Mesodermal cell (in vitro differentiated cells): ENCODE results near the gene STUM.

Source experiments
- H3K27ac ChIP-seq: 2 replicates; pipeline ENCODE4 v1.7.0; 2013; ENCODE audit warnings: mild to moderate bottlenecking, low read depth, low read length, moderate library complexity; ENCODE audit not compliant: severe bottlenecking
- H3K36me3 ChIP-seq: 2 replicates; pipeline ENCODE4 v1.7.1; 2013; ENCODE audit warnings: mild to moderate bottlenecking, low read length, moderate library complexity; ENCODE audit not compliant: control insufficient read depth, insufficient read depth
- H3K4me1 ChIP-seq: one replicate; pipeline ENCODE4 v1.7.1; 2013; ENCODE audit warnings: mild to moderate bottlenecking, low read length; ENCODE audit not compliant: insufficient read depth, control insufficient read depth, poor library complexity, severe bottlenecking
- H3K4me3 ChIP-seq: 2 replicates; pipeline ENCODE4 v1.7.0; 2013; ENCODE audit warnings: low read length, control low read depth, mild to moderate bottlenecking; ENCODE audit not compliant: insufficient read depth, poor library complexity, severe bottlenecking; ENCODE audit errors: extremely low read depth
- H3K9me3 ChIP-seq: 2 replicates; pipeline ENCODE4 v1.7.1; 2013; ENCODE audit warnings: mild to moderate bottlenecking, low read length, moderate library complexity; ENCODE audit not compliant: control insufficient read depth
- WGBS, 2 experiments: methylation state at CpG; one replicate each; pipeline ENCODE4 v1.1.5; 2013; ENCODE audit warnings: missing lambda C conversion rate in 2 of 2; ENCODE audit not compliant: insufficient coverage in 2 of 2; 5-methylcytosine and 5-hydroxymethylcytosine counted together

The STUM gene

DNA sequence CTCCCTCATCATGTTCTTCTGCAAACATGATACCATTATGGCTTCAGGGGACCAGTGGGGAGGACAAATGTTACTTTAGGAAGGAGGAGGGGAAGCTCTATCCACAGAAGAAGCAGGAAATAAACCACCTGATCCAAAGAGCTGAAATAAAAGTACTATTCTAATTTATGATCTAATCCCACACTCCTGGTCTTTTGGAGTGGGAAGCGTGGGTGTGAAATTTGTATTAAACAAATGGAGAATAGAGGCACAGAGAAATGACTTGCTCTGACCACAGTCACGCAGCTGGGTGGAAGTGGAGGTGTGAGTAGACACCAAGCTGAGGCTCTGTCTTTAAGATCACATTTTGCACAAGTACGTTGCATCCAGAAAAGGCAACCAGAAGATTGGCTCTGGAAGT is 14.5 kb upstream of the STUM start:
- no peaks in the 10 kb centered on the region for H3K36me3 ChIP-seq
- H3K4me1 ChIP-seq, result peaks cover 40% of the 10 kb centered on the region
- H3K27ac ChIP-seq, result no peak overlapping the region
- no peaks in the 10 kb centered on the region for H3K9me3 ChIP-seq
- 88 to 92% methylated on average over 2 to 3 of the region's 3 CpGs for WGBS, 2 experiments
- H3K4me3 ChIP-seq, result no peak overlapping the region

DNA sequence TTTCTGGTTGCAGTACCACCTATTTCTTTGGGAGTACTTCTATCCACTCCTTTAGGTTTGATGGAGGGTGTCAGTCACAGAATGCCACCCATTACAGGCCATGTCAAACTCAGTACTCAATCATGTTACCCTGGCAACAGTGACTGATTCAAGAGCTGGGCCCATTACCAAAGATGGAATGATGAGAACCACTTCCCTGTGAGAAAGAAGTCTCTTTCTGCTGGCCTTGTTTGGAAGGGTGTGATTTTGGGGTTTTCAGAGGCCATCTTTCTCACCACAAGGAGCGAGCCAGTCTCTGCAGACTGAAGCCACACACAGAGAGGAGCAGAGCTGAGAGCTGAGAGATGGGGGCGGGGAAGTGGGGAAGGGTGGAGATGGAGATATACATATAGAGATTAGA is 13.9 kb upstream of the STUM start:
- Histone ChIP-seq H3K27ac (no peak overlapping the region), H3K9me3 (no peaks in the 10 kb centered on the region), H3K36me3 (no peaks in the 10 kb centered on the region), H3K4me3 (no peak overlapping the region), H3K4me1 (peaks cover 40% of the 10 kb centered on the region)
- 80% methylated on average over 1 of the region's 2 CpGs; no CpG with 5 or more reads in 1 of the 2 experiments for WGBS, 2 experiments

- Histone ChIP-seq H3K9me3 (no peaks in the 10 kb centered on the region), H3K27ac (no peak overlapping the region), H3K36me3 (no peaks in the 10 kb centered on the region), H3K4me3 (no peak overlapping the region), H3K4me1 (peaks cover 32% of the 10 kb centered on the region)
- 91 to 98% methylated on average over 4 to 8 of the region's 9 CpGs for WGBS, 2 experiments
These were observed 12.9 kb upstream of the STUM start for GRCh38 chr1:226535666-226536065.

- Histone ChIP-seq H3K4me3 (no peak overlapping the region), H3K27ac (no peak overlapping the region), H3K4me1 (no peaks in the 10 kb centered on the region), H3K9me3 (no peaks in the 10 kb centered on the region), H3K36me3 (no peaks in the 10 kb centered on the region)
- WGBS, 2 experiments, result 100% methylated on average over 1 to 2 of the region's 4 CpGs
These were observed 7.3 kb upstream of the STUM start for GRCh38 chr1:226541231-226541630.

DNA sequence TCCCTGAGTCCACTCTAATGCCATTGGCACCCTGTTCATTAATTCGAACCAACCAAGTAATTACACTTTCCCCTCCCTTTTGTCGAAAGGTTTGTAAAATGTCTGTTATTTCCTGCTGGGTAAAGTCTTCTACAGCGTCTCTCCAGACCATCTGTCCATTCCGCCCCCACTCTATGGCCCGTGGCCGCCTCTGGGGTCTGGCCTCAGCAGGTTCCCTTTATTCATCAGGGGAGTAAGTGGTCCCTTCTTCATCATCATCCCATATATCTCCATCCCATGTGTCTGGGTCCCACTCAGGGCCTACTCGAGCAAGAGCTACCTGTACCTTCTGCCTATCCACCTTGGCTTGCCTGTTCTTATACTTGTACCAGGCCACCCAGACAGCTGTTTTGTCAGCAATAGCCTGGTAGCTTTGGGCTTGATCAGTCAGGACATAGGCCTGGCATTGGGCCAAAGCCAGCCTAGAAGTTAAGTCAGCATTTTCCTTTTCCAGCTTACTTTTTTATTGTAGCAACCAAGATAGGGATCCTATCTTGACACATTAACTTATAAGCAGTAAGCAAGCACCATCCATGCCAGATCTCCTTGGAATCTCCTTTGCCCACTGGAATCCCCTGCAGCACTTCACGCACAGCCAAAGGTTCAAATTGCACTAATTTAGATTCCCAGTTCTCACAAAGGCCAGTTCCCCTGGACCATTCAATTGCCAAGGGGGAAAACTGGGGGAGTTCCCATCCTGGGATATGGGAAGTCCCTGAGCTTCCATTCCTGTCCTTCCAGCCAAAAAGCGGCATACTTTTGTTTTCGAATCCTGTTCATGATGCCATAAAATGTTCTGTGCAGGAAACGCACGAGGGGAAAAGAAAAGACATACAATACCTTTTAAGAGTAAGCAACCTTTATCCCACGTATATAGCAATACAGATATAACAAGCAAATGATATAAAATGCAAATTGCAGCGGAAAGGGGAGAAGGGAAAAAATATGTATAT is 6.6 kb upstream of the STUM start:
- WGBS, 2 experiments, result 87 to 88% methylated on average over 9 to 11 of the region's 14 CpGs
- no peak overlapping the region for H3K4me3 ChIP-seq
- no peak overlapping the region for H3K27ac ChIP-seq

GRCh38 chr1:226542623-226543103 is 5.9 kb upstream of the STUM start:
- no peak overlapping the region for H3K27ac ChIP-seq
- no peaks in the 10 kb centered on the region for H3K36me3 ChIP-seq
- no peaks in the 10 kb centered on the region for H3K4me1 ChIP-seq
- no peaks in the 10 kb centered on the region for H3K9me3 ChIP-seq
- no peak overlapping the region for H3K4me3 ChIP-seq
- WGBS, 2 experiments, result 91 to 92% methylated on average over 9 to 10 of the region's 10 CpGs

More for the DNA sequence above, 6.6 kb upstream of the STUM start:
- no peaks in the 10 kb centered on the region for H3K36me3 ChIP-seq
- H3K9me3 ChIP-seq, result no peaks in the 10 kb centered on the region
- no peaks in the 10 kb centered on the region for H3K4me1 ChIP-seq

- Histone ChIP-seq H3K9me3 (no peaks in the 10 kb centered on the region), H3K4me1 (peaks cover 9% of the 10 kb centered on the region), H3K4me3 (no peak overlapping the region), H3K27ac (no peak overlapping the region), H3K36me3 (no peaks in the 10 kb centered on the region)
- WGBS, 2 experiments, result 86 to 92% methylated on average over 3 to 5 of the region's 5 CpGs
These were observed 2.5 kb upstream of the STUM start for GRCh38 chr1:226545836-226546596.

DNA sequence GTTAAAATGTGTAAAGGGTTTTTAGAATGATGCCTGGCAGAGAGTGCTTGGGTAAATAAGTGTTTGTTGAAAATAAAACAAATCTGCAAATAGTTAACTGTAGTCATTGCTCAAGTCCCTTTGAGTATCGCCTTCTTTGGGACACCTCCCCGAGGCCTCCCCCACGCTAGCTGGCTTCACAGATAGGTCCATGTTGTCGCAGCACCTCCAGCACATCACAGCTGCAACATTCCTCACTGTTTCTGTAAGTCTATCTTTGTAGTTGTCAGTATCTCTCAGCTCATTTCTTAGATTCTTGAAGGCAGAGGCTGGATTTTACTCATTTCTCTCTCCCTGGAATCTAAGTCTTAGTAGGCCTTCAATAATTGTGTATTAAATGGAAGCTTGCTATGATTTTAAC is 1.6 kb upstream of the STUM start:
- WGBS, 2 experiments, result 92 to 100% methylated on average over 2 to 3 of the region's 4 CpGs
- Histone ChIP-seq H3K9me3 (no peaks in the 10 kb centered on the region), H3K27ac (no peak overlapping the region)

GRCh38 chr1:226547754-226548191 is 791 bp upstream of the STUM start:
- 8 to 14% methylated on average over 8 to 10 of the region's 16 CpGs for WGBS, 2 experiments
- Histone ChIP-seq H3K27ac (no peak overlapping the region), H3K9me3 (no peaks in the 10 kb centered on the region), H3K36me3 (no peaks in the 10 kb centered on the region), H3K4me3 (no peak overlapping the region), H3K4me1 (peaks cover 9% of the 10 kb centered on the region)

More for the DNA sequence above, 1.6 kb upstream of the STUM start:
- Histone ChIP-seq H3K4me3 (no peak overlapping the region), H3K36me3 (no peaks in the 10 kb centered on the region), H3K4me1 (peaks cover 9% of the 10 kb centered on the region)

- Histone ChIP-seq H3K4me1 (peaks cover 9% of the 10 kb centered on the region), H3K4me3 (peak overlapping the region; percentile 31), H3K27ac (no peak overlapping the region), H3K9me3 (no peaks in the 10 kb centered on the region), H3K36me3 (no peaks in the 10 kb centered on the region)
- 0 to 1% methylated on average over 35 to 50 of the region's 73 CpGs for WGBS, 2 experiments
These were observed 751 bp downstream of the STUM start for GRCh38 chr1:226549094-226549936.
